B cell (primary cell): Measurements from ENCODE around the gene MGST1. TPM values are rescaled to one million over a fixed set of nuclear protein-coding genes. Genes with fewer than 3 reads are reported as not detected.

Experiments used
- ATAC-seq: fragments of 200-7000 bp; cut with Tn5 transposase; one replicate; pipeline ENCODE4 v1.10.0; 2021; ENCODE audit warnings: low read depth, mild to moderate bottlenecking, moderate number of reproducible peaks, moderate library complexity
- CTCF ChIA-PET: fragments of 350-600 bp; sonication (Branson Sonifier 250); formaldehyde crosslinking; loops from one replicate; lab custom pipeline; 2021; ENCODE audit warnings: antibody characterized with exemption, inconsistent platforms; lab: Charles Lee
- POLR2A ChIA-PET: fragments of 350-600 bp; sonication (Branson Sonifier 250); formaldehyde crosslinking; loops from one replicate; lab custom pipeline; 2021; ENCODE audit warnings: antibody characterized with exemption; lab: Charles Lee
- DNase-seq: peaks from one replicate; pipeline ENCODE4 v3.0.0; 2013
- H2AFZ ChIP-seq: 2 replicates; pipeline ENCODE4 v1.6.1; 2012; ENCODE audit warnings: mild to moderate bottlenecking, low read depth, low read length; ENCODE audit not compliant: insufficient read depth, poor library complexity, severe bottlenecking
- H3K27ac ChIP-seq, 2 donors: 1 replicate in 1 of 2; 2 replicates in 1 of 2; pipeline ENCODE4 v1.5.1; 2012 to 2013; ENCODE audit warnings: low read length in 2 of 2, mild to moderate bottlenecking in 2 of 2, moderate library complexity in 1 of 2
- H3K27me3 ChIP-seq, 4 experiments: fragments of 200-600 bp in 1 of 4; sonication (generic) in 1 of 4; replicated peaks in 1 of 4; 1 replicate in 2 of 4; 2 replicates in 2 of 4; pipeline versions ENCODE4 v1.6.1 to v1.7.0; 2013 to 2016; ENCODE audit warnings: low read length in 3 of 4, mild to moderate bottlenecking in 2 of 4, mixed read lengths in 1 of 4, moderate library complexity in 1 of 4; ENCODE audit not compliant: insufficient read depth in 4 of 4, control insufficient read depth in 3 of 4; ENCODE audit errors: control extremely low read depth in 1 of 4
- H3K36me3 ChIP-seq, 2 experiments: replicated peaks in 1 of 2; 1 replicate in 1 of 2; 2 replicates in 1 of 2; pipeline versions ENCODE4 v1.6.1 to v1.7.1; 2013; ENCODE audit warnings: low read length in 1 of 2; ENCODE audit not compliant: insufficient read depth in 2 of 2, control insufficient read depth in 1 of 2; ENCODE audit errors: control extremely low read depth in 1 of 2, extremely low read depth in 1 of 2
- H3K4me1 ChIP-seq, 2 donors: fragments of 200-600 bp in 1 of 2; sonication (generic) in 1 of 2; 1 replicate in 1 of 2; 2 replicates in 1 of 2; pipeline versions ENCODE4 v1.5.1 to v1.6.1; 2013 to 2017; ENCODE audit warnings: low read length in 2 of 2; ENCODE audit not compliant: control insufficient read depth in 2 of 2, insufficient read depth in 2 of 2
- H3K4me2 ChIP-seq: replicated peaks from 2 replicates; pipeline ENCODE3; 2012; ENCODE audit warnings: mild to moderate bottlenecking, low read depth, low read length; ENCODE audit not compliant: poor library complexity, severe bottlenecking
- H3K4me3 ChIP-seq, 5 experiments: fragments of 200-600 bp in 1 of 5; sonication (generic) in 1 of 5; 1 replicate in 3 of 5; 2 replicates in 2 of 5; pipeline versions ENCODE4 v1.5.1 to v1.7.0; 2011 to 2016; ENCODE audit warnings: low read length in 4 of 5, mild to moderate bottlenecking in 4 of 5, low read depth in 2 of 5, control low read depth in 1 of 5, moderate library complexity in 1 of 5; ENCODE audit not compliant: insufficient read depth in 1 of 5; ENCODE audit errors: control extremely low read depth in 1 of 5, extremely low read depth in 1 of 5
- H3K79me2 ChIP-seq: fragments of 200-600 bp; sonication (generic); one replicate; pipeline ENCODE4 v1.6.0; 2016; ENCODE audit warnings: low read length; ENCODE audit not compliant: control insufficient read depth, insufficient read depth
- H3K9ac ChIP-seq: fragments of 200-600 bp; sonication (generic); 2 replicates; pipeline ENCODE4 v1.6.1; 2017; ENCODE audit warnings: mild to moderate bottlenecking, low read length, moderate library complexity
- H3K9me3 ChIP-seq, 3 donors: one replicate each; pipeline versions ENCODE4 v1.6.1 to v1.7.1; 2013; ENCODE audit warnings: low read length in 2 of 3; ENCODE audit not compliant: control insufficient read depth in 2 of 3, insufficient read depth in 1 of 3; ENCODE audit errors: control extremely low read depth in 1 of 3
- H4K20me1 ChIP-seq: 2 replicates; pipeline ENCODE4 v1.6.0; 2012; ENCODE audit warnings: mild to moderate bottlenecking, low read length; ENCODE audit not compliant: insufficient read depth, control insufficient read depth, poor library complexity, severe bottlenecking
- H3K27ac Mint-ChIP-seq: one replicate; pipeline ENCODE4 v1.8.0; 2021; ENCODE audit warnings: mixed read lengths
- H3K27me3 Mint-ChIP-seq: one replicate; pipeline ENCODE4 v1.8.0; 2021; ENCODE audit warnings: mixed read lengths
- H3K4me1 Mint-ChIP-seq: one replicate; pipeline ENCODE4 v1.8.0; 2021; ENCODE audit warnings: mixed read lengths
- H3K4me3 Mint-ChIP-seq: one replicate; pipeline ENCODE4 v1.8.0; 2021; ENCODE audit warnings: mixed read lengths
- H3K9me3 Mint-ChIP-seq: one replicate; pipeline ENCODE4 v1.8.0; 2022; ENCODE audit warnings: mixed read lengths; ENCODE audit not compliant: insufficient read depth
- EZH2 ChIP-seq: IDR thresholded peaks from 2 replicates; pipeline ENCODE4 v1.6.1; 2012; ENCODE audit warnings: borderline replicate concordance, low read depth, mild to moderate bottlenecking, moderate library complexity, low read length; ENCODE audit not compliant: insufficient read depth, poor library complexity, severe bottlenecking
- WGBS: methylation state at CpG from one replicate; pipeline ENCODE4 v1.1.5; 2013; ENCODE audit warnings: missing lambda C conversion rate; ENCODE audit not compliant: insufficient coverage; 5-methylcytosine and 5-hydroxymethylcytosine counted together
- intact Hi-C: fragments of 100-400 bp; cut with micrococcal nuclease; formaldehyde crosslinking; loops from one replicate; pipeline ENCODE4 v1.10.0; 2022
- polyA plus RNA-seq: library from polyadenylated mRNA; depleted of rRNA; stranded (reverse); fragments of >200 nt; gene quantifications from 2 replicates; pipeline ENCODE4 v1.2.3, GENCODE V29; 2012
- total RNA-seq, 2 donors: library from RNA; stranded (reverse); fragments of 120-200 nt in 1 of 2; gene quantifications; 1 replicate in 1 of 2; 2 replicates in 1 of 2; pipeline versions ENCODE4 v1.2.3 to v1.2.4, GENCODE V29; 2013 to 2022
- TF ChIP-seq, protein P1 (sequence below): fragments of 200-600 bp; IDR thresholded peaks from one replicate; pipeline ENCODE4 v1.8.0; 2022; ENCODE audit warnings: antibody characterized with exemption, mild to moderate bottlenecking

The MGST1 gene
- total and polyA plus RNA-seq, 2 donors (not counting 1 experiment from before 2014, with no cell fraction given), result 0.25 TPM; not detected in 1

- H3K9me3 Mint-ChIP-seq, result no peaks in the 10 kb centered on the region
- WGBS, result 74% methylated on average over 6 of the region's 7 CpGs
- no peak for DNase-seq
Measured at GRCh38 chr12:16361142-16361783, 13.8 kb downstream of the MGST1 start.

DNA sequence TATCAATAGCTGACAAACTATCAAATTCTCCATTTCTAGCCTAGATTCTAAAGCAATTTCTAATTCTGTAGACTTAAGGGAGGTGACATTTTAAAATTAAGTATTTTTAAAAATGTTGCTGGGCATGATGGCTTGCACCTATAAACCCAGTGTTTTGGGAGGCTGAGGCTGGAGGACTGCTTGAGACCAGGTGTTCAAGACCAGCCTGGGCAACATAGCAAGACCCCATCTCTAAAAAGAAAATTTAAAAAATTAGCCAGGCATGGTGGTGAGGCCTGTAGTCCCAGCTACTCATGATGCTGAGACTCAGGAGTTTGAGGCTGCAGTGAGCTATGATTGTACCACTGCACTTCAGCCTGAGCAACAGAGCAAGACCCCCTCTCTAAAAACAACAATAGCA is 15.1 kb downstream of the MGST1 start:
- no peak for DNase-seq
- CTCF ChIA-PET, result no interaction called here
- POLR2A ChIA-PET, result no interaction called here

More at GRCh38 chr12:16361142-16361783, 13.8 kb downstream of the MGST1 start:
- TF ChIP-seq EZH2, result no peak
- TF ChIP-seq, protein P1, sequence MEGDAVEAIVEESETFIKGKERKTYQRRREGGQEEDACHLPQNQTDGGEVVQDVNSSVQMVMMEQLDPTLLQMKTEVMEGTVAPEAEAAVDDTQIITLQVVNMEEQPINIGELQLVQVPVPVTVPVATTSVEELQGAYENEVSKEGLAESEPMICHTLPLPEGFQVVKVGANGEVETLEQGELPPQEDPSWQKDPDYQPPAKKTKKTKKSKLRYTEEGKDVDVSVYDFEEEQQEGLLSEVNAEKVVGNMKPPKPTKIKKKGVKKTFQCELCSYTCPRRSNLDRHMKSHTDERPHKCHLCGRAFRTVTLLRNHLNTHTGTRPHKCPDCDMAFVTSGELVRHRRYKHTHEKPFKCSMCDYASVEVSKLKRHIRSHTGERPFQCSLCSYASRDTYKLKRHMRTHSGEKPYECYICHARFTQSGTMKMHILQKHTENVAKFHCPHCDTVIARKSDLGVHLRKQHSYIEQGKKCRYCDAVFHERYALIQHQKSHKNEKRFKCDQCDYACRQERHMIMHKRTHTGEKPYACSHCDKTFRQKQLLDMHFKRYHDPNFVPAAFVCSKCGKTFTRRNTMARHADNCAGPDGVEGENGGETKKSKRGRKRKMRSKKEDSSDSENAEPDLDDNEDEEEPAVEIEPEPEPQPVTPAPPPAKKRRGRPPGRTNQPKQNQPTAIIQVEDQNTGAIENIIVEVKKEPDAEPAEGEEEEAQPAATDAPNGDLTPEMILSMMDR, result no peak
- no peaks in the 10 kb centered on the region for H3K9me3 ChIP-seq
- H3K9ac ChIP-seq, result no peak overlapping the region
- H3K79me2 ChIP-seq, result no peaks in the 10 kb centered on the region
- ATAC-seq, result no peak
- H2AFZ ChIP-seq, result no peak overlapping the region
- H3K36me3 ChIP-seq, result no peaks in the 10 kb centered on the region
- H3K27ac Mint-ChIP-seq, result no peak overlapping the region
- H4K20me1 ChIP-seq, result no peaks in the 10 kb centered on the region
- intact Hi-C loops, result no loop called here
- no peaks in the 10 kb centered on the region for H3K4me1 ChIP-seq
- no peaks in the 10 kb centered on the region for H3K27me3 Mint-ChIP-seq
- H3K4me1 Mint-ChIP-seq, result no peaks in the 10 kb centered on the region
- H3K27me3 ChIP-seq, result no peaks in the 10 kb centered on the region
- POLR2A ChIA-PET, result no interaction called here
- H3K4me2 ChIP-seq, result no peak overlapping the region
- H3K4me3 ChIP-seq, result no peak overlapping the region
- CTCF ChIA-PET, result no interaction called here
- no peak overlapping the region for H3K27ac ChIP-seq
- no peak overlapping the region for H3K4me3 Mint-ChIP-seq

More for the DNA sequence above, 15.1 kb downstream of the MGST1 start:
- Mint-ChIP-seq H3K27ac (no peak overlapping the region), H3K27me3 (no peaks in the 10 kb centered on the region), H3K4me3 (no peak overlapping the region), H3K9me3 (no peaks in the 10 kb centered on the region), H3K4me1 (no peaks in the 10 kb centered on the region)
- H3K4me1 ChIP-seq, result no peaks in the 10 kb centered on the region
- no peaks in the 10 kb centered on the region for H3K27me3 ChIP-seq
- no peaks in the 10 kb centered on the region for H3K79me2 ChIP-seq
- no peak overlapping the region for H3K4me3 ChIP-seq
- no peaks in the 10 kb centered on the region for H3K9me3 ChIP-seq
- no peaks in the 10 kb centered on the region for H4K20me1 ChIP-seq
- H3K9ac ChIP-seq, result no peak overlapping the region
- TF ChIP-seq EZH2, result no peak
- TF ChIP-seq, protein P1, result no peak
- H3K4me2 ChIP-seq, result no peak overlapping the region
- ATAC-seq, result no peak
- H2AFZ ChIP-seq, result no peak overlapping the region
- intact Hi-C loops, result no loop called here
- no peak overlapping the region for H3K27ac ChIP-seq
- no peaks in the 10 kb centered on the region for H3K36me3 ChIP-seq
